Common myeloid progenitor, CD34-positive (primary cell): ENCODE results near the gene CAMTA1.

Source experiments
- CTCF ChIA-PET: fragments of 350-600 bp; sonication (Branson Sonifier 250); formaldehyde crosslinking; loops from one replicate; lab custom pipeline; 2021; ENCODE audit warnings: antibody characterized with exemption; lab: Charles Lee
- POLR2A ChIA-PET: fragments of 350-600 bp; sonication (Branson Sonifier 250); formaldehyde crosslinking; loops from one replicate; lab custom pipeline; 2021; ENCODE audit warnings: antibody characterized with exemption; lab: Charles Lee
- DNase-seq, 3 donors: peaks; one replicate each; pipeline versions ENCODE4 v3.0.0 to v3.0.0-alpha.2; 2013
- H3K27ac ChIP-seq, 2 experiments: 1 replicate in 1 of 2; 2 replicates in 1 of 2; pipeline ENCODE4 v1.7.0; 2013; ENCODE audit warnings: inconsistent platforms in 2 of 2, low read length in 2 of 2, mild to moderate bottlenecking in 2 of 2, low read depth in 1 of 2, moderate library complexity in 1 of 2; ENCODE audit not compliant: severe bottlenecking in 2 of 2, insufficient read depth in 1 of 2, poor library complexity in 1 of 2
- H3K27me3 ChIP-seq, 5 experiments: replicated peaks in 2 of 5; 1 replicate in 3 of 5; 2 replicates in 2 of 5; pipeline versions ENCODE4 v1.6.1 to v1.7.0; 2013; ENCODE audit warnings: low read length in 4 of 5, mild to moderate bottlenecking in 2 of 5, moderate library complexity in 2 of 5, inconsistent platforms in 1 of 5; ENCODE audit not compliant: insufficient read depth in 5 of 5, control insufficient read depth in 4 of 5
- H3K36me3 ChIP-seq, 4 experiments: 1 replicate in 2 of 4; 2 replicates in 2 of 4; pipeline versions ENCODE4 v1.6.1 to v1.7.0; 2013; ENCODE audit warnings: low read length in 3 of 4, control low read depth in 1 of 4, mild to moderate bottlenecking in 1 of 4; ENCODE audit not compliant: control insufficient read depth in 4 of 4, insufficient read depth in 4 of 4
- H3K4me1 ChIP-seq, 4 experiments: 1 replicate in 3 of 4; 2 replicates in 1 of 4; pipeline versions ENCODE4 v1.6.1 to v1.7.1; 2013; ENCODE audit warnings: low read length in 3 of 4, mild to moderate bottlenecking in 3 of 4, control low read depth in 1 of 4, inconsistent platforms in 1 of 4, moderate library complexity in 1 of 4; ENCODE audit not compliant: control insufficient read depth in 4 of 4, insufficient read depth in 4 of 4; ENCODE audit errors: control extremely low read depth in 1 of 4
- H3K4me3 ChIP-seq, 7 experiments: 1 replicate in 4 of 7; 2 replicates in 3 of 7; pipeline versions ENCODE4 v1.5.1 to v1.7.0; 2013; ENCODE audit warnings: mild to moderate bottlenecking in 7 of 7, low read length in 6 of 7, moderate library complexity in 6 of 7, inconsistent platforms in 2 of 7, low read depth in 2 of 7, control low read depth in 1 of 7; ENCODE audit not compliant: insufficient read depth in 4 of 7, control insufficient read depth in 1 of 7; ENCODE audit errors: extremely low read depth in 1 of 7
- H3K9me3 ChIP-seq, 5 experiments: 1 replicate in 4 of 5; 2 replicates in 1 of 5; pipeline versions ENCODE4 v1.6.1 to v1.7.1; 2013; ENCODE audit warnings: low read length in 4 of 5, mild to moderate bottlenecking in 2 of 5, inconsistent platforms in 1 of 5, low read depth in 1 of 5, moderate library complexity in 1 of 5; ENCODE audit not compliant: control insufficient read depth in 4 of 5, insufficient read depth in 2 of 5; ENCODE audit errors: control extremely low read depth in 1 of 5
- WGBS: methylation state at CpG from one replicate; pipeline ENCODE4 v1.1.5; 2013; ENCODE audit not compliant: insufficient coverage; 5-methylcytosine and 5-hydroxymethylcytosine counted together

Gene CAMTA1

GRCh38 chr1:7519181-7519860 is 734.1 kb downstream of the CAMTA1 start:
- H3K36me3 ChIP-seq = no peaks in the 10 kb centered on the region
- DNase-seq = no peak
- POLR2A ChIA-PET = no interaction called here
- 90% methylated on average over 6 of the region's 8 CpGs for WGBS
- H3K4me1 ChIP-seq = no peaks in the 10 kb centered on the region
- no peaks in the 10 kb centered on the region for H3K9me3 ChIP-seq
- H3K4me3 ChIP-seq = no peak overlapping the region
- CTCF ChIA-PET = no interaction called here
- peaks cover 0 to 1% (median 0%) of the 10 kb centered on the region in 5 experiments for H3K27me3 ChIP-seq
- no peak overlapping the region for H3K27ac ChIP-seq

- Histone ChIP-seq H3K27ac (no peak overlapping the region), H3K36me3 (no peaks in the 10 kb centered on the region), H3K4me3 (no peak overlapping the region), H3K27me3 (peaks cover 0 to 1% (median 0%) of the 10 kb centered on the region in 5 experiments), H3K4me1 (no peaks in the 10 kb centered on the region), H3K9me3 (no peaks in the 10 kb centered on the region)
- CTCF ChIA-PET = no interaction called here
- peak in 2 of 3 donors; percentile 39 to 59 for DNase-seq
- POLR2A ChIA-PET = no interaction called here
- 94% methylated on average over 7 of the region's 9 CpGs for WGBS
Observed at GRCh38 chr1:7519861-7520395, 734.7 kb downstream of the CAMTA1 start.

- DNase-seq = no peak
- no CpG with 5 or more reads among the region's 4 CpGs for WGBS
- Histone ChIP-seq H3K27me3 (no peaks in the 10 kb centered on the region), H3K4me1 (no peaks in the 10 kb centered on the region), H3K4me3 (no peak overlapping the region), H3K27ac (no peak overlapping the region), H3K36me3 (no peaks in the 10 kb centered on the region), H3K9me3 (no peaks in the 10 kb centered on the region)
- POLR2A ChIA-PET = no interaction called here
- CTCF ChIA-PET = no interaction called here
Observed at GRCh38 chr1:7520496-7520895, 735.2 kb downstream of the CAMTA1 start.

- ChIA-PET POLR2A (no interaction called here), CTCF (interaction anchor here (1.2 kb wide), 1 partner anchor 61 kb away, joined by 3 read pairs; no protein-coding TSS in a partner anchor)
- Histone ChIP-seq H3K9me3 (no peaks in the 10 kb centered on the region), H3K36me3 (no peaks in the 10 kb centered on the region), H3K27me3 (no peaks in the 10 kb centered on the region), H3K4me3 (no peak overlapping the region), H3K27ac (no peak overlapping the region), H3K4me1 (no peaks in the 10 kb centered on the region)
- 86% methylated on average over 10 of the region's 16 CpGs for WGBS
- no peak for DNase-seq
Observed at GRCh38 chr1:7524341-7525337, 739.4 kb downstream of the CAMTA1 start.

- H3K36me3 ChIP-seq = no peaks in the 10 kb centered on the region
- H3K4me3 ChIP-seq = no peak overlapping the region
- no peaks in the 10 kb centered on the region for H3K9me3 ChIP-seq
- H3K4me1 ChIP-seq = no peaks in the 10 kb centered on the region
- WGBS = 98% methylated on average over 6 of the region's 12 CpGs
- DNase-seq = no peak
- H3K27ac ChIP-seq = no peak overlapping the region
- ChIA-PET POLR2A (no interaction called here), CTCF (no interaction called here)
- no peaks in the 10 kb centered on the region for H3K27me3 ChIP-seq
Observed at GRCh38 chr1:7525338-7526063, 740.2 kb downstream of the CAMTA1 start.

DNA sequence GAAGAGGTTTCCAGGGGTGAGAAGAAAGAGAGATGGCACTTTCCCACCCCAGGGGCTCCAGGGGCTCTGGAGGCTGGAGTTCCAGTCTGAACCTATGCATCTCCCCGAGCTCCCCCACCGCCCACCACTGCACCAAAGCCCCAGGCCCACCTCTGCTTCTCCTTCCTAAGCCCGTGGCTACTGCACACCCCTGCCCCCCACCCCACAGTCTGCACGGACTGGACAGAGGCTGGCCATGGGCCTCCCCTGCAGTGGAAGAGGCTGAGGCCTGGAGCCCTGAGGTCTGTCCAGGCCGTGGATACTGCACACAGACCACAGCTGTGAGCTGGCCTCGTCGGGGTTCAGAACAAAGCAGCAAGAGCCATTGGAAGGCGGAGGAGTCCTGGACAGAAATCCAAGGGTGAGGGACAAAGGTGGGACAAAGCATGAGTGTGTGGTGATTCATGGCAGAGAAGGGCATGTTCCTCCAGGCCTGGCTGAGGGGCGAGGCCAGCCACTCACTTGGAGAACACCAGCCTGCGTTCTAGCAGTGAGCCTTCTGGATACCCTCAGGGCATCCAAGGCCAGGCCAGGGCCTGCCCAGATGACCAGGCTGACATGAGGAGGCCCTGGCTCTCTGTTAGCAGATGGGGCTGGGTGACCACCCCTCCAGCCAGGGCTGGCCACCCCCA is 741.1 kb downstream of the CAMTA1 start:
- no peak overlapping the region for H3K4me3 ChIP-seq
- no peaks in the 10 kb centered on the region for H3K36me3 ChIP-seq
- no peaks in the 10 kb centered on the region for H3K9me3 ChIP-seq
- DNase-seq = no peak
- CTCF ChIA-PET = no interaction called here
- H3K27me3 ChIP-seq = no peaks in the 10 kb centered on the region
- H3K4me1 ChIP-seq = no peaks in the 10 kb centered on the region
- POLR2A ChIA-PET = no interaction called here
- 95% methylated on average over 6 of the region's 10 CpGs for WGBS
- H3K27ac ChIP-seq = no peak overlapping the region
